Muscle of arm (tissue), 12 donors: ENCODE data around the gene EFNB2. TPM values are rescaled to one million over a fixed set of nuclear protein-coding genes. Genes with fewer than 3 reads are reported as not detected.

Experiments used
- DNase-seq: peaks from one replicate; pipeline ENCODE4 v3.0.0-alpha.2; 2013
- polyA plus RNA-seq, 12 donors: library from polyadenylated mRNA; unstranded; fragments of 120-200 nt; gene quantifications; one replicate each; pipeline ENCODE4 v1.2.1, GENCODE V29; 2013; ENCODE audit not compliant: insufficient read length in 12 of 12

Gene EFNB2
- polyA plus RNA-seq, 12 donors = 17.7 to 73.8 (median 21.6) TPM; not detected in 1

- DNase-seq = no peak
Observed at GRCh38 chr13:106462710-106463109, 72.8 kb downstream of the EFNB2 start.

GRCh38 chr13:106455777-106456176 is 79.7 kb downstream of the EFNB2 start:
- DNase-seq = no peak

GRCh38 chr13:106455190-106455589 is 80.3 kb downstream of the EFNB2 start:
- DNase-seq = no peak

GRCh38 chr13:106453101-106453500 is 82.4 kb downstream of the EFNB2 start:
- no peak for DNase-seq

GRCh38 chr13:106450991-106451390 is 84.5 kb downstream of the EFNB2 start:
- no peak for DNase-seq

GRCh38 chr13:106449096-106449495 is 86.4 kb downstream of the EFNB2 start:
- DNase-seq = no peak

GRCh38 chr13:106445996-106446395 is 89.5 kb downstream of the EFNB2 start:
- no peak for DNase-seq

GRCh38 chr13:106443607-106444322 is 91.7 kb downstream of the EFNB2 start:
- DNase-seq = no peak

GRCh38 chr13:106440866-106441265 is 94.6 kb downstream of the EFNB2 start:
- DNase-seq = no peak

Other genes with a start within 250 kb of the EFNB2 start
- 100 to 1,000 TPM in 11 of 12 donors, 10 to 100 TPM in 1; 89.7 to 337 (median 127) TPM for gene ARGLU1, start 32.5 kb upstream of the EFNB2 start, polyA plus RNA-seq